IMR-90 (cell line): ENCODE data around the gene RNF111. TPM values are rescaled to one million over a fixed set of nuclear protein-coding genes. Genes with fewer than 3 reads are reported as not detected.

ENCODE experiments used
- ATAC-seq: fragments of 200-7000 bp; cut with Tn5 transposase; 2 replicates; pipeline ENCODE4 v1.9.1; 2020; ENCODE audit warnings: low read depth, mild to moderate bottlenecking, moderate library complexity
- BruUV-seq: library from RNA; stranded (reverse); fragments of 400-500 nt; replicated peaks from 2 replicates; lab custom pipeline; 2021; lab: Mats Ljungman, UMichigan
- CTCF ChIA-PET: fragments of 300-600 bp; formaldehyde crosslinking; extraction: SDS; loops from one replicate; lab custom pipeline; 2021; ENCODE audit warnings: antibody characterized with exemption; lab: Yijun Ruan, JAX
- POLR2A ChIA-PET: fragments of 300-600 bp; sonication (Branson Sonifier 250); formaldehyde crosslinking; loops from one replicate; lab custom pipeline; 2022; ENCODE audit warnings: antibody characterized with exemption; ENCODE audit not compliant: unreplicated experiment; lab: Charles Lee
- DNase-seq: peaks from one replicate; pipeline ENCODE4 v3.0.0; 2013
- H2AFZ ChIP-seq: replicated peaks from 2 replicates; pipeline ENCODE3; 2013; ENCODE audit warnings: low read length, mild to moderate bottlenecking; ENCODE audit not compliant: poor library complexity
- H2AK5ac ChIP-seq: 2 replicates; pipeline ENCODE4 v1.6.1; 2013; ENCODE audit warnings: low read depth, low read length, inconsistent platforms
- H2AK9ac ChIP-seq: replicated peaks from 2 replicates; pipeline ENCODE3; 2013; ENCODE audit warnings: mild to moderate bottlenecking, low read depth, low read length, moderate library complexity; ENCODE audit not compliant: poor library complexity
- H2BK120ac ChIP-seq: 2 replicates; pipeline ENCODE4 v1.6.1; 2013; ENCODE audit warnings: low read depth, low read length, inconsistent platforms
- H2BK15ac ChIP-seq: 3 replicates; pipeline ENCODE4 v1.6.1; 2013; ENCODE audit warnings: low read depth, low read length, inconsistent platforms
- H2BK20ac ChIP-seq: 2 replicates; pipeline ENCODE4 v1.6.1; 2013; ENCODE audit warnings: low read depth, mild to moderate bottlenecking, inconsistent platforms, low read length, moderate library complexity
- H2BK5ac ChIP-seq: 2 replicates; pipeline ENCODE4 v1.6.1; 2013; ENCODE audit warnings: mild to moderate bottlenecking, low read depth, low read length, inconsistent platforms; ENCODE audit not compliant: poor library complexity, severe bottlenecking
- H3K14ac ChIP-seq: replicated peaks from 2 replicates; pipeline ENCODE4 v1.6.1; 2013; ENCODE audit warnings: low read depth, low read length, inconsistent platforms
- H3K18ac ChIP-seq: 2 replicates; pipeline ENCODE4 v1.6.1; 2013; ENCODE audit warnings: low read depth, low read length, control low read depth
- H3K23ac ChIP-seq: 2 replicates; pipeline ENCODE4 v1.6.1; 2013; ENCODE audit warnings: low read depth, low read length, inconsistent platforms
- H3K27ac ChIP-seq: 2 replicates; pipeline ENCODE4 v1.5.1; 2013; ENCODE audit warnings: mild to moderate bottlenecking, control low read depth, low read length; ENCODE audit not compliant: insufficient read depth
- H3K27me3 ChIP-seq: 2 replicates; pipeline ENCODE4 v1.6.1; 2013; ENCODE audit warnings: low read length; ENCODE audit not compliant: control insufficient read depth, insufficient read depth
- H3K36me3 ChIP-seq: 2 replicates; pipeline ENCODE4 v1.6.1; 2013; ENCODE audit warnings: low read length, mixed read lengths; ENCODE audit not compliant: control insufficient read depth, insufficient read depth
- H3K4ac ChIP-seq: 2 replicates; pipeline ENCODE4 v1.6.1; 2013; ENCODE audit warnings: low read depth, low read length, inconsistent platforms
- H3K4me1 ChIP-seq: 2 replicates; pipeline ENCODE4 v1.6.1; 2013; ENCODE audit warnings: low read length, mixed read lengths; ENCODE audit not compliant: control insufficient read depth, insufficient read depth
- H3K4me2 ChIP-seq: 2 replicates; pipeline ENCODE4 v1.6.1; 2013; ENCODE audit warnings: low read depth, mild to moderate bottlenecking, control low read depth, low read length, moderate library complexity
- H3K4me3 ChIP-seq: 2 replicates; pipeline ENCODE4 v1.5.1; 2013; ENCODE audit warnings: low read depth, mild to moderate bottlenecking, control low read depth, low read length, moderate library complexity; ENCODE audit not compliant: insufficient read depth
- H3K56ac ChIP-seq: 2 replicates; pipeline ENCODE4 v1.6.1; 2013; ENCODE audit warnings: low read length, inconsistent platforms; ENCODE audit not compliant: insufficient read depth; ENCODE audit errors: extremely low read depth
- H3K79me1 ChIP-seq, 2 experiments: 2 replicates each; pipeline ENCODE4 v1.6.1; 2013; ENCODE audit warnings: low read length in 2 of 2, inconsistent platforms in 1 of 2, low read depth in 1 of 2
- H3K9ac ChIP-seq: 2 replicates; pipeline ENCODE4 v1.6.1; 2013; ENCODE audit warnings: low read depth, low read length, control low read depth
- H3K9me1 ChIP-seq: 2 replicates; pipeline ENCODE4 v1.6.1; 2013; ENCODE audit warnings: low read length, inconsistent platforms; ENCODE audit not compliant: insufficient read depth
- H3K9me3 ChIP-seq: 2 replicates; pipeline ENCODE4 v1.6.1; 2013; ENCODE audit warnings: low read length; ENCODE audit not compliant: control insufficient read depth, insufficient read depth
- H4K20me1 ChIP-seq: 2 replicates; pipeline ENCODE4 v1.6.1; 2013; ENCODE audit warnings: low read length, inconsistent platforms; ENCODE audit not compliant: insufficient read depth
- H4K5ac ChIP-seq: 2 replicates; pipeline ENCODE4 v1.6.1; 2013; ENCODE audit warnings: mild to moderate bottlenecking, low read depth, low read length, control low read depth
- H4K8ac ChIP-seq, 2 experiments: 2 replicates each; pipeline ENCODE4 v1.6.1; 2013; ENCODE audit warnings: low read depth in 2 of 2, low read length in 2 of 2, control low read depth in 1 of 2, inconsistent platforms in 1 of 2
- H4K91ac ChIP-seq: 2 replicates; pipeline ENCODE4 v1.6.1; 2013; ENCODE audit warnings: low read depth, low read length, inconsistent platforms; ENCODE audit not compliant: insufficient read depth
- BHLHE40 ChIP-seq: fragments of 150-350 bp; IDR thresholded peaks from 2 replicates; pipeline ENCODE4 v1.6.1; 2016; ENCODE audit warnings: mild to moderate bottlenecking, low read depth, low read length
- CEBPB ChIP-seq: IDR thresholded peaks from 2 replicates; pipeline ENCODE4 v1.6.1; 2012; ENCODE audit warnings: low read depth, low read length, improper control_type of control experiment
- CHD1 ChIP-seq: IDR thresholded peaks from 2 replicates; pipeline ENCODE4 v1.6.1; 2012; ENCODE audit warnings: low read depth, low read length, improper control_type of control experiment
- CTCF ChIP-seq: conservative IDR thresholded peaks from 2 replicates; pipeline ENCODE4 v1.5.1; 2012; ENCODE audit warnings: mild to moderate bottlenecking, low read depth, low read length, improper control_type of control experiment
- ELK1 ChIP-seq: fragments of 150-350 bp; IDR thresholded peaks from 2 replicates; pipeline ENCODE4 v1.6.1; 2016; ENCODE audit warnings: low read depth, mild to moderate bottlenecking, low read length, moderate library complexity, borderline replicate concordance
- FOS ChIP-seq: fragments of 150-350 bp; IDR thresholded peaks from 2 replicates; pipeline ENCODE4 v1.6.1; 2016; ENCODE audit warnings: low read depth, low read length
- MAFK ChIP-seq: IDR thresholded peaks from 2 replicates; pipeline ENCODE4 v1.6.1; 2012; ENCODE audit warnings: low read depth, low read length, improper control_type of control experiment
- MAZ ChIP-seq: IDR thresholded peaks from 2 replicates; pipeline ENCODE4 v1.6.1; 2012; ENCODE audit warnings: low read depth, mild to moderate bottlenecking, low read length, improper control_type of control experiment, moderate library complexity, borderline replicate concordance
- MXI1 ChIP-seq: IDR thresholded peaks from 2 replicates; pipeline ENCODE4 v1.6.1; 2012; ENCODE audit warnings: low read depth, mild to moderate bottlenecking, low read length, moderate library complexity, borderline replicate concordance
- POLR2A ChIP-seq: IDR thresholded peaks from 2 replicates; pipeline ENCODE4 v1.6.1; 2012; ENCODE audit warnings: mild to moderate bottlenecking, low read depth, low read length
- RAD21 ChIP-seq: IDR thresholded peaks from 2 replicates; pipeline ENCODE4 v1.6.1; 2012; ENCODE audit warnings: low read length, improper control_type of control experiment
- RCOR1 ChIP-seq: IDR thresholded peaks from 2 replicates; pipeline ENCODE4 v1.6.1; 2012; ENCODE audit warnings: mild to moderate bottlenecking, low read length, improper control_type of control experiment; ENCODE audit not compliant: insufficient replicate concordance
- RFX5 ChIP-seq: IDR thresholded peaks from 2 replicates; pipeline ENCODE4 v1.8.0; 2012; ENCODE audit warnings: low read depth, mild to moderate bottlenecking, low read length, moderate library complexity
- SMC3 ChIP-seq: fragments of 150-350 bp; IDR thresholded peaks from 2 replicates; pipeline ENCODE4 v1.6.1; 2016; ENCODE audit warnings: low read depth, mild to moderate bottlenecking, antibody characterized with exemption, low read length, moderate library complexity
- USF2 ChIP-seq: fragments of 150-350 bp; IDR thresholded peaks from 2 replicates; pipeline ENCODE4 v1.6.1; 2017; ENCODE audit warnings: mild to moderate bottlenecking, antibody characterized with exemption, low read length, low read depth
- WGBS, 2 experiments: methylation state at CpG; one replicate each; pipeline versions ENCODE4 v1.1.5 to v1.1.7; 2013; ENCODE audit warnings: missing lambda C conversion rate in 2 of 2; ENCODE audit not compliant: insufficient read length in 1 of 2; ENCODE audit errors: extremely low coverage in 2 of 2; 5-methylcytosine and 5-hydroxymethylcytosine counted together
- dilution Hi-C: fragments of 300-500 bp; cut with HindIII; formaldehyde crosslinking; loops from one replicate; pipeline ENCODE4 v1.14.3; 2018; ENCODE audit warnings: low sequenced_read_pairs; ENCODE audit not compliant: unreplicated experiment
- in situ Hi-C: fragments of 300-500 bp; cut with MboI; formaldehyde crosslinking; loops from 3 replicates; pipeline ENCODE4 v1.14.3; 2019; ENCODE audit warnings: low sequenced_read_pairs, inconsistent platforms, mixed read lengths
- intact Hi-C: fragments of 100-400 bp; cut with micrococcal nuclease; formaldehyde crosslinking; loops from 2 replicates; pipeline ENCODE4 v1.10.0; 2022
- polyA plus RNA-seq, 3 experiments: library from polyadenylated mRNA; depleted of rRNA; stranded (reverse); fragments of >200 nt; gene quantifications; 2 replicates each; pipeline ENCODE4 v1.2.3, GENCODE V29; 2012; ENCODE audit warnings: low replicate concordance in 1 of 3
- total RNA-seq: library from RNA; depleted of rRNA; stranded (reverse); fragments of >200 nt; gene quantifications from 2 replicates; pipeline ENCODE4 v1.2.3, GENCODE V29; 2012

The RNF111 gene
- total and polyA plus RNA-seq, 2 of the 4 experiments (the other 2 are of a cell fraction): 13.5 to 20.1 TPM

- Histone ChIP-seq H3K23ac (no peak overlapping the region), H3K4me3 (no peak overlapping the region), H3K4ac (no peak overlapping the region), H4K20me1 (no peaks in the 10 kb centered on the region), H2BK5ac (no peak overlapping the region), H2BK120ac (no peak overlapping the region), H3K9ac (no peak overlapping the region), H3K14ac (no peak overlapping the region), H3K56ac (no peak overlapping the region), H3K27me3 (no peaks in the 10 kb centered on the region), H2AK9ac (no peak overlapping the region), H3K36me3 (peaks cover 24% of the 10 kb centered on the region), H2AK5ac (no peak overlapping the region), H3K27ac (no peak overlapping the region), H2BK20ac (no peak overlapping the region), H3K79me1 (peaks cover 0 to 20% of the 10 kb centered on the region in 2 experiments; a peak in 2 of 4 replicates), H2BK15ac (no peak overlapping the region), H3K9me1 (no peaks in the 10 kb centered on the region; the same call in 1 of the 2 replicates), H3K9me3 (no peaks in the 10 kb centered on the region), H4K8ac (no peak overlapping the region), H3K4me2 (no peak overlapping the region), H4K91ac (no peak overlapping the region), H4K5ac (no peak overlapping the region), H2AFZ (no peak overlapping the region), H3K18ac (no peak overlapping the region), H3K4me1 (no peaks in the 10 kb centered on the region)
- BruUV-seq: no TSS peak
- POLR2A ChIA-PET: no interaction called here
- intact Hi-C loops: no loop called here
- no CpG with 5 or more reads among the region's 2 CpGs for WGBS, 2 experiments
- no peak for ATAC-seq
- TF ChIP-seq RCOR1 (no peak), FOS (no peak), MAZ (no peak), RFX5 (no peak), ELK1 (no peak), POLR2A (no peak), CHD1 (no peak), CTCF (no peak), RAD21 (no peak), SMC3 (no peak), CEBPB (no peak), USF2 (no peak), MXI1 (no peak), BHLHE40 (no peak), MAFK (no peak)
- no peak for DNase-seq
- in situ Hi-C loops: no loop called here
- CTCF ChIA-PET: no interaction called here
- dilution Hi-C loops: no loop called here
These were observed 71.7 kb downstream of the RNF111 start for GRCh38 chr15:59059076-59059597.
